Thoracic aorta (tissue), 2 donors: ENCODE results near the gene ST7. TPM values are rescaled to one million over a fixed set of nuclear protein-coding genes. Genes with fewer than 3 reads are reported as not detected.

Experiments
- ATAC-seq: fragments of 150-250 bp; one replicate; pipeline ENCODE4 v1.8.0; 2017; ENCODE audit warnings: low read depth; ENCODE audit not compliant: insufficient number of reproducible peaks, low FRiP score
- DNase-seq: peaks from one replicate; pipeline ENCODE4 v3.0.0-alpha.2; 2020; ENCODE audit warnings: low spot score
- H3K27ac ChIP-seq, 2 donors: fragments of 200-600 bp; sonication (generic); 1 replicate in 1 of 2; 2 replicates in 1 of 2; pipeline ENCODE4 v1.5.1; 2016; ENCODE audit warnings: mild to moderate bottlenecking in 2 of 2, moderate library complexity in 2 of 2
- H3K27me3 ChIP-seq: fragments of 200-600 bp; sonication (generic); replicated peaks from 2 replicates; pipeline ENCODE4 v1.6.0; 2016; ENCODE audit warnings: mild to moderate bottlenecking; ENCODE audit not compliant: insufficient read depth
- H3K36me3 ChIP-seq: fragments of 200-600 bp; sonication (generic); one replicate; pipeline ENCODE4 v1.5.1; 2016
- H3K4me1 ChIP-seq, 2 donors: fragments of 200-600 bp; sonication (generic); 1 replicate in 1 of 2; 2 replicates in 1 of 2; pipeline versions ENCODE4 v1.5.1 to v1.6.0; 2016; ENCODE audit warnings: low read depth in 2 of 2, mild to moderate bottlenecking in 1 of 2; ENCODE audit not compliant: control insufficient read depth in 1 of 2
- H3K4me3 ChIP-seq: fragments of 200-600 bp; sonication (generic); 2 replicates; pipeline ENCODE4 v1.5.1; 2016; ENCODE audit warnings: mild to moderate bottlenecking
- H3K9me3 ChIP-seq: fragments of 200-600 bp; sonication (generic); 2 replicates; pipeline ENCODE4 v1.5.1; 2016
- total RNA-seq, 2 donors: library from RNA; depleted of rRNA; stranded (reverse); fragments of >200 nt; gene quantifications; one replicate each; pipeline versions ENCODE4 v1.1.0 to v1.2.3, GENCODE V29; 2016
- TF ChIP-seq, protein P1 (sequence below): fragments of 200-600 bp; sonication (generic); IDR thresholded peaks from one replicate; pipeline ENCODE4 v1.5.1; 2019; ENCODE audit warnings: antibody characterized with exemption

ST7 gene
- total RNA-seq, 2 donors from 2014 or later = 29.8 to 56.2 TPM

DNA sequence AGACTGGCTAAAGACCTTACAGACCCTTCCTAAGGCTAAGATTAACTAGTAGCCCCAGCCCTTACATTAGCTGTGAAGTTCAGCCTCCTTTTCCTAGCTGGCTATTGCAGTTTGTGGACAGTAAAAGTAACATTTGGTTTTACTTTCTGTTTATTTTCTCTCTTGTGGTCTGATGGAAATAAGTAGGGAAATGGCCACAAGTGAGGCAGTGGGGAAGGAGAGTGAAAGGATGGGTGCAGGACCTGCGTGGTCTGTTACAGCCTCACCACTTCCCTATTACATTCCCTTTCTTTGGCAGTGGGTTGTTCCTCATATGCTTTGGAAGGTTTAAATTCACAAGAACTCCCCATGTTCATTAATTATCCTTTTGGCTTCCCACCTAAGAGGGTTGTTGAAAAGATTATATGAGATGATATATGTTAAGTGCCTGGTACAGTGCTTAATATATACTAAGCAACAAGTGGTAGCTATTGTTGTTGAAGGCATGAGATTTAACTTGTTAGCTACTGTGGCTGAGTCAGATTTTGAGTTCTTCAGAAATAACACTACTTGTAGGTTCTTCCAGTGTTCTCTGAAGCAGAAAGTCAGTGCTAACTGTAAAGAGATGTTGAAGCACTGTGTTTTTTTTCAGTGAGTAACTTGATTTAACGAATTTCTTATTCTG lies 181.7 kb downstream of the ST7 start:
- Histone ChIP-seq H3K27ac (no peak overlapping the region), H3K4me3 (no peak overlapping the region), H3K9me3 (no peaks in the 10 kb centered on the region), H3K27me3 (no peaks in the 10 kb centered on the region), H3K4me1 (peaks cover 0 to 4% of the 10 kb centered on the region in 2 donors), H3K36me3 (peaks cover 3% of the 10 kb centered on the region)
- ATAC-seq = no peak
- TF ChIP-seq, protein P1, sequence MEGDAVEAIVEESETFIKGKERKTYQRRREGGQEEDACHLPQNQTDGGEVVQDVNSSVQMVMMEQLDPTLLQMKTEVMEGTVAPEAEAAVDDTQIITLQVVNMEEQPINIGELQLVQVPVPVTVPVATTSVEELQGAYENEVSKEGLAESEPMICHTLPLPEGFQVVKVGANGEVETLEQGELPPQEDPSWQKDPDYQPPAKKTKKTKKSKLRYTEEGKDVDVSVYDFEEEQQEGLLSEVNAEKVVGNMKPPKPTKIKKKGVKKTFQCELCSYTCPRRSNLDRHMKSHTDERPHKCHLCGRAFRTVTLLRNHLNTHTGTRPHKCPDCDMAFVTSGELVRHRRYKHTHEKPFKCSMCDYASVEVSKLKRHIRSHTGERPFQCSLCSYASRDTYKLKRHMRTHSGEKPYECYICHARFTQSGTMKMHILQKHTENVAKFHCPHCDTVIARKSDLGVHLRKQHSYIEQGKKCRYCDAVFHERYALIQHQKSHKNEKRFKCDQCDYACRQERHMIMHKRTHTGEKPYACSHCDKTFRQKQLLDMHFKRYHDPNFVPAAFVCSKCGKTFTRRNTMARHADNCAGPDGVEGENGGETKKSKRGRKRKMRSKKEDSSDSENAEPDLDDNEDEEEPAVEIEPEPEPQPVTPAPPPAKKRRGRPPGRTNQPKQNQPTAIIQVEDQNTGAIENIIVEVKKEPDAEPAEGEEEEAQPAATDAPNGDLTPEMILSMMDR = no peak
- no peak for DNase-seq

DNA sequence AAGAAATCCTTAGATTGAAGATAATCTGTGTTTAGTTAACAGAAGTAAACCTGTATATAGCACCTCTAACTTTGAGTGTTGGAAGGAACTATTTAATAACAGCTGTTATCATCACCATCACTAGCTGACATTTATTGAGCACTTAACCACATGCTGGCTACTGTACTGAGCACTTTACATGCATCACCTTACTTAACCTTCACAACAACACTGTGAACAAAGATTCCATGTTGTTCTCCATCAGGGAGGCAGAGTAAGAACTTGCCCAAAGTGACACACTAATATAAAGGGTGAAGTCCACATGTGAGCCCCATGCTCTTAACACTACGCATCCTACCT lies 182.2 kb downstream of the ST7 start:
- TF ChIP-seq, protein P1 = no peak
- no peaks in the 10 kb centered on the region for H3K4me1 ChIP-seq
- ATAC-seq (no peak), DNase-seq (no peak)
- no peak overlapping the region for H3K27ac ChIP-seq
- H3K27me3 ChIP-seq = no peaks in the 10 kb centered on the region
- H3K36me3 ChIP-seq = peaks cover 3% of the 10 kb centered on the region
- H3K9me3 ChIP-seq = no peaks in the 10 kb centered on the region
- H3K4me3 ChIP-seq = no peak overlapping the region

DNA sequence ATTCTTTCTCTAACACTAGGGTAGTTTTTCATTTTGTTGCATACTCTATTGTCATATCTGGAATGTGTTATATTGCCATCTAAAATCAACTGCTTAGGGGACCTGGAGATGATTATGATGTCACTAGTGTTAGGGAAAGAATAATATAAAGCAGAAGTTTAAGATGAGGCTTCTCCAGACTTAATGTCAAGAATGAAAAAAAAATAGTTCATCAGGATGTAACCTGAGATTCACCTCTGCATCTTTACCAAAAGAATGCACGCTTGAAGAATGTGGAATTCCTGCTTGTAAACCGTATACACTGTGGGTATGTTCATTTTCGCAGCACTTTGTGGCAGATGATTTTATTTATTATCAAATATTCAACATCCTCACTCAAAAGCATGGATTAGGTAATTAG lies 184.6 kb downstream of the ST7 start:
- peaks cover 5% of the 10 kb centered on the region for H3K36me3 ChIP-seq
- no peak overlapping the region for H3K4me3 ChIP-seq
- no peaks in the 10 kb centered on the region for H3K9me3 ChIP-seq
- ATAC-seq = no peak
- H3K4me1 ChIP-seq = no peaks in the 10 kb centered on the region
- TF ChIP-seq, protein P1 = no peak
- H3K27ac ChIP-seq = no peak overlapping the region
- H3K27me3 ChIP-seq = no peaks in the 10 kb centered on the region
- no peak for DNase-seq

DNA sequence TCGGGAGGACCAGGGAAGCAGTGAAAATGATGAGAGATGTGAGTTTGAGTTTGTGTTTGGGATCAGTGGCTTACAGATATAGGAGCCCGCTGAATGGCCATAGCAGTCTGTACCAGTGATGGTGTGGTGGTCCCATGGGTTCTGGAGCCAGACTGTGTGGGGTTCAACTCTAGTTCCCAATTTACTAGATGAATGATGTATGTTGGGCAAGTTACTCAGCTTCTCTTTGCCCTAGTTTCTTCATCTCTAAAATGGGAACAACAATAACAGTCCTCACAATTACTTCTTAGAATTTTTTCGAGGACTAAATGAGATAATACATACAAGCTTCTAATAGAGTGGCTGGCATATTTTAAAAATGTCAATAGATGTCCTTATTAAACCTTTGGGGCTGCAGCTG lies 185.2 kb downstream of the ST7 start:
- DNase-seq (no peak), ATAC-seq (no peak)
- H3K27me3 ChIP-seq = no peaks in the 10 kb centered on the region
- no peaks in the 10 kb centered on the region for H3K4me1 ChIP-seq
- peaks cover 6% of the 10 kb centered on the region for H3K36me3 ChIP-seq
- no peaks in the 10 kb centered on the region for H3K9me3 ChIP-seq
- no peak overlapping the region for H3K4me3 ChIP-seq
- H3K27ac ChIP-seq = no peak overlapping the region
- TF ChIP-seq, protein P1 = no peak

DNA sequence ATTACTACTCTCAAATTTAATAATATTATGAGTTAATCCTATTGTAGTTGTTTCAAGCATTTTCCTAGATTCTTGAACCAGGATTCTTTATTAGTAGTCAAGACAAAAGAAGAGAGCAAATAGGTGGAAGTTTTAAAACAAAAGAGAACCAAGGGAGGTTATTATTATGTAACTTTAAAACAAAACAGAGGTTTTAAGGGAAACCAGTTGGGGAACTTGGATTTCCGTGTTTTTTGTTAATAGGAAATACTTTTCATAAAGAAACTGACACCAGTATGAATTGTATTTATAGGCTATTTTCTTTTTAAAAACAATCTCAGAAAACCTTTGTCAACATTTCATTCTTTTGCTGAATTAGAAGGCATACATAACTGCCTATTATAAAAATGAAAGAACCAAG lies 185.7 kb downstream of the ST7 start:
- DNase-seq (no peak), ATAC-seq (no peak)
- H3K27ac ChIP-seq = no peak overlapping the region
- no peak overlapping the region for H3K4me3 ChIP-seq
- H3K9me3 ChIP-seq = no peaks in the 10 kb centered on the region
- H3K36me3 ChIP-seq = peaks cover 6% of the 10 kb centered on the region
- TF ChIP-seq, protein P1 = no peak
- H3K4me1 ChIP-seq = no peaks in the 10 kb centered on the region
- H3K27me3 ChIP-seq = no peaks in the 10 kb centered on the region
